ENCODE results near the gene RASL11A. TPM values are rescaled to one million over a fixed set of nuclear protein-coding genes. Genes with fewer than 3 reads are reported as not detected.

The RASL11A gene
- total and polyA plus RNA-seq, 2 of the 8 experiments (the other 6 are each of a cell fraction or from before 2014, with no cell fraction given) = 2.9 to 6.8 TPM

- Histone ChIP-seq H2BK5ac (ENCODE audit: low read depth, low read length) (no peak overlapping the region), H3K4me2 (ENCODE audit: insufficient read depth in 1 of 2, low read depth in 2 of 2, low read length in 2 of 2) (no peak overlapping the region), H4K91ac (replicated peaks; ENCODE audit: insufficient read length, low read length) (no peak overlapping the region), H2BK20ac (ENCODE audit: low read length) (no peak overlapping the region), H4K8ac (ENCODE audit: extremely low read depth, insufficient read depth, low read length) (no peak overlapping the region), H2BK120ac (replicated peaks; ENCODE audit: low read depth, low read length) (no peak overlapping the region), H3K23me2 (ENCODE audit: low read depth, low read length) (no peaks in the 10 kb centered on the region), H3K14ac (ENCODE audit: insufficient read length) (no peak overlapping the region), H4K20me1 (replicated peaks in 1 of 2; ENCODE audit: control insufficient read depth in 1 of 2, insufficient read depth in 2 of 2, low read length in 2 of 2) (peaks cover 0 to 2% of the 10 kb centered on the region in 2 experiments), H4K5ac (ENCODE audit: insufficient read length, low read depth, low read length) (no peak overlapping the region), H3K27me3 (replicated peaks in 1 of 4; ENCODE audit: control insufficient read depth in 3 of 4, extremely low read depth in 1 of 4, insufficient read depth in 3 of 4, low read length in 3 of 4) (peaks cover 0 to 1% (median 0%) of the 10 kb centered on the region in 4 experiments; a peak in 3 of 7 replicates), H3K9ac (replicated peaks in 1 of 4; ENCODE audit: extremely low read depth in 1 of 4, low read depth in 3 of 4, low read length in 3 of 4) (peak overlapping the region in 1 of 4 experiments; percentile 48; a peak in 1 of 7 replicates), H2AFZ (ENCODE audit: low read length) (no peak overlapping the region), H3K18ac (ENCODE audit: extremely low read depth, low read length) (no peak overlapping the region), H2BK15ac (ENCODE audit: low read length) (no peak overlapping the region), H3K4me3 (ENCODE audit: extremely low read depth in 1 of 4, insufficient read depth in 2 of 4, low read depth in 3 of 4, low read length in 4 of 4) (no peak overlapping the region), H3K4ac (replicated peaks; ENCODE audit: insufficient read length, low read depth, low read length) (no peak overlapping the region), H3K27ac (ENCODE audit: low read depth, low read length) (no peak overlapping the region), H3K23ac (ENCODE audit: insufficient read length) (no peak overlapping the region), H3K79me2 (ENCODE audit: control insufficient read depth in 1 of 2, insufficient read depth in 2 of 2, low read length in 2 of 2) (no peaks in the 10 kb centered on the region), H2AK5ac (ENCODE audit: low read depth, low read length) (no peak overlapping the region), H3K79me1 (ENCODE audit: low read depth, low read length) (no peaks in the 10 kb centered on the region; the same call in 1 of the 2 replicates), H3K36me3 (ENCODE audit: control insufficient read depth in 2 of 4, insufficient read depth in 4 of 4, low read length in 3 of 4) (peaks cover 0 to 6% (median 3%) of the 10 kb centered on the region in 4 experiments; a peak in 4 of 8 replicates), H2BK12ac (ENCODE audit: low read depth, low read length) (no peak overlapping the region), H3K56ac (replicated peaks; ENCODE audit: insufficient read length, low read depth, low read length) (no peak overlapping the region), H3K4me1 (replicated peaks in 1 of 4; ENCODE audit: control insufficient read depth in 3 of 4, insufficient read depth in 4 of 4, low read length in 3 of 4) (peaks cover 0 to 2% (median under 1%) of the 10 kb centered on the region in 4 experiments; a peak in 5 of 7 replicates), H3K9me3 (ENCODE audit: insufficient read depth in 2 of 2, low read depth in 1 of 2, low read length in 1 of 2) (no peaks in the 10 kb centered on the region)
- DNase-seq (ENCODE audit: low read depth in 1 of 2, low spot score in 2 of 2) = no peak
- no peak for FAIRE-seq
- CTCF ChIA-PET (ENCODE audit: partially characterized antibody) = no interaction called here
- POLR2A ChIA-PET (ENCODE audit: partially characterized antibody) = interaction anchor here (0.7 to 15.4 kb wide), 5 partner anchors 8 to 21 kb away, joined by 3 to 197 read pairs (median 3); partner anchors contain the start of gene RPL21
- WGBS, 2 experiments (ENCODE audit: extremely low coverage in 1 of 2, insufficient coverage in 1 of 2, insufficient read length in 1 of 2, insufficient replicate concordance in 2 of 2, low coverage in 1 of 2, low lambda C conversion rate in 2 of 2, missing lambda C conversion rate in 1 of 2) = 90% methylated on average over 5 of the region's 5 CpGs; no CpG with 5 or more reads in 1 of the 2 experiments
- TF ChIP-seq E2F6 (IDR thresholded peaks at IDR 0.05) (no peak), SAP30 (IDR thresholded peaks at IDR 0.05; ENCODE audit: insufficient read depth, insufficient replicate concordance, low read length) (no peak), CTBP2 (IDR thresholded peaks at IDR 0.05; ENCODE audit: borderline replicate concordance, insufficient read depth, insufficient read length, low read length) (no peak), HDAC2 (IDR thresholded peaks at IDR 0.05; ENCODE audit: borderline replicate concordance in 1 of 2, low read depth in 2 of 2, low read length in 2 of 2) (no peak), NANOG (IDR thresholded peaks at IDR 0.05; ENCODE audit: insufficient read depth, low read depth, low read length, poor library complexity, severe bottlenecking) (no peak), SIN3A (conservative IDR thresholded peaks at IDR 0.05 in 1 of 2, IDR thresholded peaks at IDR 0.05 in 1 of 2; ENCODE audit: low read depth in 1 of 2, low read length in 2 of 2) (no peak), SP4 (IDR thresholded peaks at IDR 0.05; ENCODE audit: low read length) (no peak), TCF12 (IDR thresholded peaks at IDR 0.05; ENCODE audit: low read depth, low read length) (no peak), EZH2 (IDR thresholded peaks at IDR 0.05; ENCODE audit: low read depth, low read length, severe bottlenecking) (no peak), SIRT6 (IDR thresholded peaks at IDR 0.05; ENCODE audit: low read length) (no peak)
Observed at GRCh38 chr13:27264181-27264580, 6.4 kb upstream of the RASL11A start.

Data from H1 (cell line).